ENCODE results near the gene CACNB3. TPM values are rescaled to one million over a fixed set of nuclear protein-coding genes. Genes with fewer than 3 reads are reported as not detected.

The CACNB3 gene
- total and polyA plus RNA-seq, 4 donors = 0.92 to 1.9 (median 1.2) TPM

GRCh38 chr12:48786591-48787544, 31.4 kb upstream of the CACNB3 start:
- no peaks in the 10 kb centered on the region for H3K9me3 ChIP-seq (ENCODE audit: control insufficient read depth in 4 of 4, low read length in 3 of 4)
- no peak for TF ChIP-seq SP1 (IDR thresholded peaks at IDR 0.05)
- no peak for TF ChIP-seq REST (IDR thresholded peaks at IDR 0.05)
- DNase-seq (ENCODE audit: low spot score) = no peak
- no peaks in the 10 kb centered on the region for H3K27me3 ChIP-seq (ENCODE audit: control insufficient read depth in 4 of 4, insufficient read depth in 4 of 4, low read length in 3 of 4)
- peaks cover 1 to 22% (median 15%) of the 10 kb centered on the region in 4 donors for H3K4me1 ChIP-seq (ENCODE audit: control insufficient read depth in 4 of 4, insufficient read depth in 4 of 4, low read length in 3 of 4)
- peaks cover 0 to 3% (median 1%) of the 10 kb centered on the region in 4 donors for H3K36me3 ChIP-seq (ENCODE audit: control insufficient read depth in 4 of 4, insufficient read depth in 3 of 4, low read depth in 1 of 4, low read length in 3 of 4)
- H3K4me3 ChIP-seq (ENCODE audit: low read depth in 1 of 3, low read length in 3 of 3) = no peak overlapping the region
- H3K27ac ChIP-seq (ENCODE audit: low read depth in 1 of 2, low read length in 2 of 2) = no peak overlapping the region
- H3K9ac ChIP-seq (ENCODE audit: low read depth in 1 of 2, low read length in 2 of 2) = no peak overlapping the region
- WGBS = 68% methylated on average over 7 of the region's 7 CpGs

GRCh38 chr12:48787791-48788523, 30.3 kb upstream of the CACNB3 start:
- H3K36me3 ChIP-seq (ENCODE audit: control insufficient read depth in 4 of 4, insufficient read depth in 3 of 4, low read depth in 1 of 4, low read length in 3 of 4) = peaks cover 0 to 2% (median 0%) of the 10 kb centered on the region in 4 donors

More at GRCh38 chr12:48787791-48788523, 30.3 kb upstream of the CACNB3 start:
- peak overlapping the region; percentile 1 to 66 for H3K9ac ChIP-seq (ENCODE audit: low read depth in 1 of 2, low read length in 2 of 2)
- no peaks in the 10 kb centered on the region for H3K9me3 ChIP-seq (ENCODE audit: control insufficient read depth in 4 of 4, low read length in 3 of 4)
- H3K4me3 ChIP-seq (ENCODE audit: low read depth in 1 of 3, low read length in 3 of 3) = peak overlapping the region; percentile 63 to 97 (median 66)
- peak overlapping the region in 1 of 2 donors; percentile 20 for H3K27ac ChIP-seq (ENCODE audit: low read depth in 1 of 2, low read length in 2 of 2)
- WGBS = 25% methylated on average over 11 of the region's 11 CpGs
- peaks cover 1 to 22% (median 15%) of the 10 kb centered on the region in 4 donors for H3K4me1 ChIP-seq (ENCODE audit: control insufficient read depth in 4 of 4, insufficient read depth in 4 of 4, low read length in 3 of 4)
- no peaks in the 10 kb centered on the region for H3K27me3 ChIP-seq (ENCODE audit: control insufficient read depth in 4 of 4, insufficient read depth in 4 of 4, low read length in 3 of 4)
- TF ChIP-seq REST (IDR thresholded peaks at IDR 0.05) (no peak), HNF4A (conservative IDR thresholded peaks at IDR 0.05) (no peak), FOXA2 (IDR thresholded peaks at IDR 0.05) (no peak), ZBTB33 (IDR thresholded peaks at IDR 0.05) (no peak), NR2F2 (IDR thresholded peaks at IDR 0.05) (no peak), YY1 (IDR thresholded peaks at IDR 0.05) (no peak), HNF4G (IDR thresholded peaks at IDR 0.05) (no peak), JUND (IDR thresholded peaks at IDR 0.05) (no peak)
- DNase-seq (ENCODE audit: low spot score) = no peak

Measured in liver (tissue), 9 donors.